K562 (cell line): ENCODE results near the gene GGTLC2. TPM values are rescaled to one million over a fixed set of nuclear protein-coding genes. Genes with fewer than 3 reads are reported as not detected.

Source experiments
- ATAC-seq: fragments of 200-7000 bp; cut with Tn5 transposase; 3 replicates; pipeline ENCODE4 v1.9.1; 2020; ENCODE audit warnings: moderate library complexity
- BruUV-seq: library from RNA; stranded (reverse); fragments of 400-500 nt; replicated peaks from 2 replicates; lab custom pipeline; 2021; lab: Mats Ljungman, UMichigan
- CTCF ChIA-PET: fragments of 300-600 bp; formaldehyde crosslinking; extraction: SDS; loops from one replicate; lab custom pipeline; 2021; ENCODE audit warnings: low intra/inter-chr PET ratio; lab: Yijun Ruan, JAX
- POLR2A ChIA-PET: fragments of 300-600, 350-650 bp; sonication (Branson Sonifier 250); formaldehyde crosslinking; extraction: SDS; loops from one replicate; lab custom pipeline; 2021; ENCODE audit warnings: antibody characterized with exemption, inconsistent platforms; lab: Yijun Ruan, JAX
- DNase-seq, 4 experiments: peaks; one replicate each; pipeline versions ENCODE4 v3.0.0 to v3.0.0-alpha.2; 2011 to 2018; ENCODE audit warnings: low spot score in 3 of 4, mixed read lengths in 3 of 4; ENCODE audit errors: extremely low read depth in 1 of 4
- FAIRE-seq: peaks from 2 replicates; lab custom pipeline; 2011; peaks lifted over from hg19 to GRCh38; lab: Jason Lieb, UNC
- H2AFZ ChIP-seq: 2 replicates; pipeline ENCODE4 v1.6.0; 2011; ENCODE audit warnings: low read depth, low read length, control low read depth, inconsistent platforms
- H3K27ac ChIP-seq: fragments of 200-600 bp; 3 replicates; pipeline ENCODE4 v1.8.0; 2011; ENCODE audit warnings: low read depth, mild to moderate bottlenecking, control low read depth, inconsistent platforms, low read length, moderate library complexity, mixed read lengths; ENCODE audit errors: extremely low read depth
- H3K27me3 ChIP-seq, 2 experiments: fragments of 300-600 bp in 1 of 2; 2 replicates in 1 of 2; 3 replicates in 1 of 2; pipeline versions ENCODE4 v1.6.0 to v1.8.0; 2011; ENCODE audit warnings: inconsistent platforms in 2 of 2, low read length in 2 of 2, mild to moderate bottlenecking in 1 of 2, mixed read lengths in 1 of 2, moderate library complexity in 1 of 2; ENCODE audit not compliant: control insufficient read depth in 2 of 2, insufficient read depth in 2 of 2
- H3K36me3 ChIP-seq: fragments of 300-600 bp; 3 replicates; pipeline ENCODE4 v1.8.0; 2011; ENCODE audit warnings: mild to moderate bottlenecking, low read length, inconsistent platforms; ENCODE audit not compliant: control insufficient read depth, insufficient read depth
- H3K4me1 ChIP-seq, 2 experiments: fragments of 200-600 bp in 1 of 2; replicated peaks in 1 of 2; 2 replicates in 1 of 2; 3 replicates in 1 of 2; pipeline versions ENCODE4 v1.5.1 to v1.8.0; 2011; ENCODE audit warnings: inconsistent platforms in 2 of 2, low read length in 2 of 2, mild to moderate bottlenecking in 1 of 2, mixed read lengths in 1 of 2, moderate library complexity in 1 of 2; ENCODE audit not compliant: control insufficient read depth in 2 of 2, insufficient read depth in 2 of 2
- H3K4me2 ChIP-seq: 2 replicates; pipeline ENCODE4 v1.6.1; 2011; ENCODE audit warnings: low read length, control low read depth, inconsistent platforms, mixed read lengths; ENCODE audit not compliant: insufficient read depth
- H3K4me3 ChIP-seq: fragments of 200-600 bp; sonication (generic), shearing (Covaris generic); 2 replicates; pipeline ENCODE4 v1.5.1; 2016; ENCODE audit warnings: control low read depth, inconsistent platforms
- H3K79me2 ChIP-seq: fragments of 200-600 bp; 3 replicates; pipeline ENCODE4 v1.8.0; 2011; ENCODE audit warnings: low read length, inconsistent platforms; ENCODE audit not compliant: control insufficient read depth, insufficient read depth
- H3K9ac ChIP-seq, 2 experiments: 2 replicates each; pipeline versions ENCODE4 v1.6.0 to v1.6.1; 2011; ENCODE audit warnings: low read depth in 2 of 2, low read length in 2 of 2, control low read depth in 1 of 2, inconsistent platforms in 1 of 2, mild to moderate bottlenecking in 1 of 2, mixed read lengths in 1 of 2; ENCODE audit not compliant: insufficient read depth in 1 of 2
- H3K9me1 ChIP-seq: one replicate; pipeline ENCODE4 v1.6.0; 2011; ENCODE audit warnings: inconsistent platforms, mild to moderate bottlenecking, low read length, moderate library complexity; ENCODE audit not compliant: control insufficient read depth, insufficient read depth
- H3K9me3 ChIP-seq: replicated peaks from 2 replicates; pipeline ENCODE4 v1.5.1; 2011; ENCODE audit warnings: low read depth, low read length, inconsistent platforms; ENCODE audit not compliant: control insufficient read depth, insufficient read depth
- H4K20me1 ChIP-seq: replicated peaks from 2 replicates; pipeline ENCODE4 v1.6.1; 2011; ENCODE audit warnings: low read length, inconsistent platforms, mixed read lengths; ENCODE audit not compliant: control insufficient read depth, insufficient read depth
- ARNT ChIP-seq, 2 experiments: fragments of 450-650 bp; IDR thresholded peaks; 2 replicates each; pipeline ENCODE4 v1.6.1; 2016; ENCODE audit warnings: mild to moderate bottlenecking in 1 of 2
- OTX1 ChIP-seq: fragments of 450-650 bp; formaldehyde crosslinking; IDR thresholded peaks from 2 replicates; pipeline ENCODE4 v1.4.0; 2022; ENCODE audit warnings: mild to moderate bottlenecking
- SMAD1 ChIP-seq: fragments of 150-350 bp; IDR thresholded peaks from 2 replicates; pipeline ENCODE4 v1.6.1; 2014; ENCODE audit warnings: low read length, low read depth; ENCODE audit not compliant: partially characterized antibody
- SP1 ChIP-seq: sonication (generic); formaldehyde crosslinking; IDR thresholded peaks from 2 replicates; pipeline ENCODE4 v1.8.1; 2022; ENCODE audit warnings: mild to moderate bottlenecking, missing genetic modification reagents
- SREBF1 ChIP-seq: fragments of 150-350 bp; IDR thresholded peaks from 2 replicates; pipeline ENCODE4 v1.6.1; 2014; ENCODE audit warnings: antibody characterized with exemption, low read depth, low read length, borderline replicate concordance
- ZFX ChIP-seq: sonication (generic); formaldehyde crosslinking; IDR thresholded peaks from 2 replicates; pipeline ENCODE4 v1.8.0; 2022; ENCODE audit warnings: mild to moderate bottlenecking, missing genetic modification reagents, moderate library complexity
- ZNF146 ChIP-seq: IDR thresholded peaks from one replicate; pipeline ENCODE4 v1.6.1; 2018; ENCODE audit warnings: missing compliant biosample characterization; ENCODE audit not compliant: unreplicated experiment
- ZNF655 ChIP-seq: fragments of 250-450 bp; sonication (Bioruptor Pico); IDR thresholded peaks from 2 replicates; pipeline ENCODE4 v1.5.0; 2021
- WGBS: fragments of 100-300 bp; shearing (Covaris generic); methylation state at CpG from one replicate; pipeline ENCODE4 v1.1.6; 2016; ENCODE audit warnings: low coverage, mixed read lengths; ENCODE audit not compliant: insufficient coverage; ENCODE audit errors: missing lambda C conversion rate; 5-methylcytosine and 5-hydroxymethylcytosine counted together
- in situ Hi-C: fragments of 300-500 bp; cut with MboI; formaldehyde crosslinking; loops from 4 replicates; pipeline ENCODE4 v1.15.0; 2018; ENCODE audit warnings: inconsistent platforms, mixed read lengths
- intact Hi-C: fragments of 100-400 bp; cut with micrococcal nuclease; formaldehyde crosslinking; loops from 2 replicates; pipeline ENCODE4 v1.14.2; 2022
- polyA plus RNA-seq, 8 experiments: library from polyadenylated mRNA; depleted of rRNA in 4 of 8; stranded (reverse) in 5 of 8; unstranded in 3 of 8; fragments of >200 nt; fragmentation: Nextera tagmentation in 2 of 8; fragmentation: Illumina TruSeq in 1 of 8; extraction: Ambion mirVana in 2 of 8; extraction: Trizol in 1 of 8; gene quantifications; 2 replicates each; pipeline versions ENCODE4 v1.2.1 to v1.2.3, GENCODE V29; 2011 to 2014; ENCODE audit warnings: inconsistent platforms in 1 of 8, missing spikeins in 1 of 8
- total RNA-seq, 7 experiments: library from RNA; depleted of rRNA in 6 of 7; stranded (reverse); fragments of >200 nt in 6 of 7; fragmentation: Illumina TruSeq in 2 of 7; extraction: Trizol in 2 of 7; gene quantifications; 2 replicates each; pipeline versions ENCODE4 v1.2.1 to v1.2.3, GENCODE V29; 2011 to 2021; ENCODE audit warnings: low replicate concordance in 1 of 7

GGTLC2 gene
- total and polyA plus RNA-seq, 9 of the 15 experiments (the other 6 are each of a cell fraction or from before 2014, with no cell fraction given), result not detected

- no peaks in the 10 kb centered on the region for H3K36me3 ChIP-seq
- DNase-seq (peak in 1 of 4 experiments; percentile 27), FAIRE-seq (no peak), ATAC-seq (peak; percentile 3; the same call in 2 of the 3 replicates)
- no peak overlapping the region for H3K27ac ChIP-seq
- no peak overlapping the region for H3K4me3 ChIP-seq
- no peaks in the 10 kb centered on the region for H3K9me3 ChIP-seq
- H3K27me3 ChIP-seq, result peaks cover 61 to 69% of the 10 kb centered on the region in 2 experiments
- TF ChIP-seq ZNF655 (CRISPR knock-in tag) (no peak), ZFX (CRISPR knock-in tag) (no peak), ZNF146 (no peak), OTX1 (CRISPR knock-in tag) (no peak), SREBF1 (no peak), SMAD1 (no peak), SP1 (CRISPR knock-in tag) (no peak), ARNT (IDR thresholded peaks at IDR 0.05) (no peak)
- H4K20me1 ChIP-seq, result peaks cover 25% of the 10 kb centered on the region; the same call in 1 of the 2 replicates
- no peak overlapping the region for H2AFZ ChIP-seq
- BruUV-seq, result no TSS peak
- no peaks in the 10 kb centered on the region for H3K9me1 ChIP-seq
- POLR2A ChIA-PET, result interaction anchor here (0.6 to 3.6 kb wide), 16 partner anchors 8 to 233 kb away, joined by 3 to 19 read pairs (median 4); no protein-coding TSS in a partner anchor
- H3K4me1 ChIP-seq, result no peaks in the 10 kb centered on the region
- H3K9ac ChIP-seq, result no peak overlapping the region
- 2% methylated on average over 3 of the region's 3 CpGs for WGBS
- in situ Hi-C loops, result no loop called here
- CTCF ChIA-PET, result interaction anchor here (1.3 to 1.4 kb wide), 2 partner anchors 10 to 11 kb away, joined by 3 to 7 read pairs; no protein-coding TSS in a partner anchor
- H3K79me2 ChIP-seq, result no peaks in the 10 kb centered on the region
- no peak overlapping the region for H3K4me2 ChIP-seq
- intact Hi-C loops, result loop anchor here (10.0 kb wide), 1 partner anchor 60 kb away; no protein-coding TSS in a partner anchor
These were observed 39.4 kb upstream of the GGTLC2 start for GRCh38 chr22:22605074-22605404.
